H1 (cell line): ENCODE results near the gene WNT8B. TPM values are rescaled to one million over a fixed set of nuclear protein-coding genes. Genes with fewer than 3 reads are reported as not detected.

ENCODE experiments used
- CTCF ChIA-PET: fragments of 300-600 bp; sonication (Branson Sonifier 250); formaldehyde crosslinking; loops from one replicate; lab custom pipeline; 2021; ENCODE audit not compliant: partially characterized antibody; lab: Charles Lee
- POLR2A ChIA-PET: fragments of 300-600 bp; sonication (Branson Sonifier 250); formaldehyde crosslinking; loops from one replicate; lab custom pipeline; 2021; ENCODE audit warnings: inconsistent platforms; ENCODE audit not compliant: partially characterized antibody; lab: Charles Lee
- DNase-seq, 2 experiments: peaks; one replicate each; pipeline versions ENCODE4 v3.0.0 to v3.0.0-alpha.2; 2010 to 2022; ENCODE audit warnings: low spot score in 2 of 2, low read depth in 1 of 2, mixed read lengths in 1 of 2
- FAIRE-seq: peaks from 2 replicates; lab custom pipeline; 2011; peaks lifted over from hg19 to GRCh38; lab: Jason Lieb, UNC
- H2AFZ ChIP-seq: 2 replicates; pipeline ENCODE4 v1.8.1; 2012; ENCODE audit warnings: low read length, inconsistent platforms
- H2AK5ac ChIP-seq: 2 replicates; pipeline ENCODE4 v1.6.1; 2013; ENCODE audit warnings: low read depth, low read length
- H2BK120ac ChIP-seq: replicated peaks from 2 replicates; pipeline ENCODE3; 2013; ENCODE audit warnings: low read depth, low read length, inconsistent platforms
- H2BK12ac ChIP-seq: 2 replicates; pipeline ENCODE4 v1.6.1; 2013; ENCODE audit warnings: low read depth, low read length
- H2BK15ac ChIP-seq: 2 replicates; pipeline ENCODE4 v1.6.1; 2013; ENCODE audit warnings: low read length
- H2BK20ac ChIP-seq: 2 replicates; pipeline ENCODE4 v1.6.1; 2013; ENCODE audit warnings: low read length
- H2BK5ac ChIP-seq: 2 replicates; pipeline ENCODE4 v1.6.1; 2013; ENCODE audit warnings: low read depth, low read length
- H3K14ac ChIP-seq: 2 replicates; pipeline ENCODE4 v1.6.1; 2013; ENCODE audit warnings: inconsistent platforms; ENCODE audit not compliant: insufficient read length
- H3K18ac ChIP-seq: 2 replicates; pipeline ENCODE4 v1.6.1; 2013; ENCODE audit warnings: low read length; ENCODE audit errors: extremely low read depth
- H3K23ac ChIP-seq: 2 replicates; pipeline ENCODE4 v1.6.1; 2013; ENCODE audit warnings: inconsistent platforms; ENCODE audit not compliant: insufficient read length
- H3K23me2 ChIP-seq: 2 replicates; pipeline ENCODE4 v1.6.1; 2013; ENCODE audit warnings: low read depth, low read length
- H3K27ac ChIP-seq: 2 replicates; pipeline ENCODE4 v1.6.1; 2011; ENCODE audit warnings: low read depth, low read length, inconsistent platforms
- H3K27me3 ChIP-seq, 4 experiments: replicated peaks in 1 of 4; 1 replicate in 1 of 4; 2 replicates in 3 of 4; pipeline versions ENCODE4 v1.6.1 to v1.8.1; 2011 to 2013; ENCODE audit warnings: low read length in 3 of 4, mild to moderate bottlenecking in 3 of 4, inconsistent platforms in 2 of 4, mixed read lengths in 2 of 4, moderate library complexity in 1 of 4; ENCODE audit not compliant: control insufficient read depth in 3 of 4, insufficient read depth in 3 of 4; ENCODE audit errors: extremely low read depth in 1 of 4
- H3K36me3 ChIP-seq, 4 experiments: 2 replicates each; pipeline versions ENCODE4 v1.6.1 to v1.8.1; 2011 to 2013; ENCODE audit warnings: mild to moderate bottlenecking in 4 of 4, low read length in 3 of 4, moderate library complexity in 2 of 4, control low read depth in 1 of 4, inconsistent platforms in 1 of 4; ENCODE audit not compliant: insufficient read depth in 4 of 4, control insufficient read depth in 2 of 4
- H3K4ac ChIP-seq: replicated peaks from 2 replicates; pipeline ENCODE3; 2013; ENCODE audit warnings: low read length, low read depth, mixed read lengths, inconsistent platforms; ENCODE audit not compliant: insufficient read length
- H3K4me1 ChIP-seq, 4 experiments: replicated peaks in 1 of 4; 1 replicate in 1 of 4; 2 replicates in 3 of 4; pipeline versions ENCODE4 v1.6.1 to v1.8.1; 2011 to 2013; ENCODE audit warnings: low read length in 3 of 4, inconsistent platforms in 2 of 4, mixed read lengths in 1 of 4; ENCODE audit not compliant: insufficient read depth in 4 of 4, control insufficient read depth in 3 of 4
- H3K4me2 ChIP-seq, 2 experiments: 2 replicates each; pipeline versions ENCODE4 v1.6.1 to v1.8.1; 2011 to 2013; ENCODE audit warnings: low read depth in 2 of 2, low read length in 2 of 2, control low read depth in 1 of 2, inconsistent platforms in 1 of 2, mild to moderate bottlenecking in 1 of 2; ENCODE audit not compliant: insufficient read depth in 1 of 2
- H3K4me3 ChIP-seq, 4 experiments: fragments of 200-600, 300-600 bp in 1 of 4; sonication (generic), shearing (Covaris generic), sonication (Bioruptor Twin) in 1 of 4; 2 replicates each; pipeline versions ENCODE4 v1.5.1 to v1.8.1; 2011 to 2016; ENCODE audit warnings: low read length in 4 of 4, low read depth in 3 of 4, control low read depth in 2 of 4, inconsistent platforms in 2 of 4, mild to moderate bottlenecking in 2 of 4, mixed read lengths in 1 of 4, moderate library complexity in 1 of 4; ENCODE audit not compliant: insufficient read depth in 2 of 4; ENCODE audit errors: extremely low read depth in 1 of 4
- H3K56ac ChIP-seq: replicated peaks from 2 replicates; pipeline ENCODE3; 2013; ENCODE audit warnings: low read depth, mild to moderate bottlenecking, mixed read lengths, low read length, inconsistent platforms; ENCODE audit not compliant: insufficient read length
- H3K79me1 ChIP-seq: 2 replicates; pipeline ENCODE4 v1.6.1; 2013; ENCODE audit warnings: low read depth, low read length, control low read depth
- H3K79me2 ChIP-seq, 2 experiments: 2 replicates each; pipeline versions ENCODE4 v1.6.1 to v1.8.1; 2012 to 2013; ENCODE audit warnings: low read length in 2 of 2, mild to moderate bottlenecking in 2 of 2, inconsistent platforms in 1 of 2; ENCODE audit not compliant: insufficient read depth in 2 of 2, control insufficient read depth in 1 of 2
- H3K9ac ChIP-seq, 4 experiments: replicated peaks in 1 of 4; 1 replicate in 1 of 4; 2 replicates in 3 of 4; pipeline versions ENCODE4 v1.6.1 to v1.8.1; 2011 to 2013; ENCODE audit warnings: low read depth in 3 of 4, low read length in 3 of 4, control low read depth in 2 of 4, mild to moderate bottlenecking in 2 of 4, moderate library complexity in 2 of 4, inconsistent platforms in 1 of 4; ENCODE audit errors: extremely low read depth in 1 of 4
- H3K9me3 ChIP-seq, 2 experiments: 2 replicates each; pipeline versions ENCODE4 v1.6.1 to v1.8.1; 2012 to 2013; ENCODE audit warnings: mild to moderate bottlenecking in 2 of 2, moderate library complexity in 2 of 2, control low read depth in 1 of 2, inconsistent platforms in 1 of 2, low read depth in 1 of 2, low read length in 1 of 2, mixed read lengths in 1 of 2; ENCODE audit not compliant: insufficient read depth in 2 of 2
- H4K20me1 ChIP-seq, 2 experiments: replicated peaks in 1 of 2; 2 replicates each; pipeline versions ENCODE3 to v1.8.1; 2011 to 2013; ENCODE audit warnings: inconsistent platforms in 2 of 2, low read length in 2 of 2, mild to moderate bottlenecking in 1 of 2; ENCODE audit not compliant: insufficient read depth in 2 of 2, control insufficient read depth in 1 of 2
- H4K5ac ChIP-seq: 2 replicates; pipeline ENCODE4 v1.6.1; 2013; ENCODE audit warnings: low read length, low read depth, mixed read lengths, inconsistent platforms; ENCODE audit not compliant: insufficient read length
- H4K8ac ChIP-seq: 2 replicates; pipeline ENCODE4 v1.8.0; 2013; ENCODE audit warnings: mild to moderate bottlenecking, moderate library complexity, low read length, inconsistent platforms; ENCODE audit not compliant: insufficient read depth; ENCODE audit errors: extremely low read depth
- H4K91ac ChIP-seq: replicated peaks from 2 replicates; pipeline ENCODE3; 2013; ENCODE audit warnings: low read length, mixed read lengths, inconsistent platforms; ENCODE audit not compliant: insufficient read length
- CHD2 ChIP-seq: IDR thresholded peaks from 2 replicates; pipeline ENCODE4 v1.6.1; 2012; ENCODE audit warnings: low read length, improper control_type of control experiment
- WGBS, 2 experiments: shearing (Covaris generic) in 1 of 2; methylation state at CpG; one replicate each; pipeline versions ENCODE4 v1.1.6 to v1.1.7; 2013 to 2015; ENCODE audit warnings: low lambda C conversion rate in 2 of 2, mixed read lengths in 2 of 2, inconsistent platforms in 1 of 2, low coverage in 1 of 2, missing lambda C conversion rate in 1 of 2; ENCODE audit not compliant: insufficient replicate concordance in 2 of 2, insufficient coverage in 1 of 2, insufficient read length in 1 of 2; ENCODE audit errors: extremely low coverage in 1 of 2, missing lambda C conversion rate in 1 of 2; 5-methylcytosine and 5-hydroxymethylcytosine counted together
- polyA plus RNA-seq, 7 experiments: library from polyadenylated mRNA; depleted of rRNA in 3 of 7; stranded (reverse) in 5 of 7; unstranded in 2 of 7; fragments of >200 nt in 5 of 7; fragments of 200-250 nt in 2 of 7; gene quantifications; 1 replicate in 5 of 7; 2 replicates in 1 of 7; 4 replicates in 1 of 7; pipeline versions ENCODE4 v1.2.1 to v1.2.3, GENCODE V29; 2011 to 2013; ENCODE audit warnings: missing spikeins in 2 of 7, mixed read lengths in 2 of 7
- total RNA-seq: library from RNA; stranded (reverse); fragmentation: NEBNext Ultra II Directional; extraction: Animal tissue kit (Norgen Biotek cat#: 25700); gene quantifications from 2 replicates; pipeline ENCODE4 v1.2.1, GENCODE V29; 2021

The WNT8B gene
- total and polyA plus RNA-seq, 2 of the 8 experiments (the other 6 are each of a cell fraction or from before 2014, with no cell fraction given), result 0.20 to 0.67 TPM

DNA sequence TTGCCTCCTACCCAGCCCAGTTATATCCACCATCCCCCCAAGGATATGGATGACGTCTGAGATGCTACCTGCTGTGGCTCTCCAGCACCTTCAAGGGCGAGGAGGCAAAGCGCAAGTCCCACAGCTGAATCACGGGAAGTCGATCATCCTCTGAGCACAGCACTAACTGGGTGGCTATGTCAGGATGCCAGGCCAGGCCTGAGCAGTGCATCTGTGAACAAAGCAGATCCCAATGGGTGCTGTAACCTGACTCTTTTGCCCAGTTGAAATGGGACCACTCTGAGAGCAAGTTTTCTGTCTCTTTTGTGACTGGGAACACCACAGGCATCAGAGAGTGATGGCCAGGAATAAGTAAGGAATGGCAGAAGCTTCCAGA, 44.5 kb downstream of the WNT8B start:
- H4K91ac ChIP-seq, result no peak overlapping the region
- H4K8ac ChIP-seq, result no peak overlapping the region
- no peak overlapping the region for H4K5ac ChIP-seq
- H3K36me3 ChIP-seq, result no peaks in the 10 kb centered on the region
- H3K9me3 ChIP-seq, result no peaks in the 10 kb centered on the region
- no peak overlapping the region for H3K4me3 ChIP-seq
- H3K9ac ChIP-seq, result no peak overlapping the region
- H2BK5ac ChIP-seq, result no peak overlapping the region
- H2BK120ac ChIP-seq, result no peak overlapping the region
- H3K27me3 ChIP-seq, result peaks cover 0 to 11% (median 4%) of the 10 kb centered on the region in 4 experiments; a peak in 3 of 7 replicates
- no peaks in the 10 kb centered on the region; a peak in 1 of 7 replicates for H3K4me1 ChIP-seq
- no peak overlapping the region for H3K18ac ChIP-seq
- no peak overlapping the region for H3K56ac ChIP-seq
- H3K4ac ChIP-seq, result no peak overlapping the region
- no peak overlapping the region for H2AFZ ChIP-seq
- no peak overlapping the region for H2BK15ac ChIP-seq
- no peaks in the 10 kb centered on the region for H3K79me2 ChIP-seq
- ChIA-PET POLR2A (interaction anchor here (0.9 to 2.5 kb wide), 2 partner anchors 21 to 133 kb away, joined by 5 to 9 read pairs; no protein-coding TSS in a partner anchor), CTCF (interaction anchor here (1.2 to 13.4 kb wide), 13 partner anchors 11 to 371 kb away, joined by 3 to 190 read pairs (median 12); partner anchors contain the start of gene SEC31B)
- no peak overlapping the region for H3K27ac ChIP-seq
- WGBS, 2 experiments, result 87% methylated on average over 5 of the region's 5 CpGs; no CpG with 5 or more reads in 1 of the 2 experiments
- H3K23me2 ChIP-seq, result no peaks in the 10 kb centered on the region; the same call in 1 of the 2 replicates
- no peaks in the 10 kb centered on the region for H3K79me1 ChIP-seq
- H3K14ac ChIP-seq, result no peak overlapping the region
- FAIRE-seq (no peak), DNase-seq (no peak)
- H2BK12ac ChIP-seq, result no peak overlapping the region; the same call in 1 of the 2 replicates
- H3K23ac ChIP-seq, result no peak overlapping the region
- H2BK20ac ChIP-seq, result no peak overlapping the region
- H4K20me1 ChIP-seq, result peaks cover 0 to 5% of the 10 kb centered on the region in 2 experiments
- no peak overlapping the region for H3K4me2 ChIP-seq
- H2AK5ac ChIP-seq, result no peak overlapping the region
- no peak for TF ChIP-seq CHD2
